Neuron (in vitro differentiated cells): Measurements from ENCODE around the gene PRRX1.

Experiments
- H2AFZ ChIP-seq: one replicate; pipeline ENCODE4 v1.6.1; 2013; ENCODE audit warnings: low read depth, mild to moderate bottlenecking, inconsistent platforms, low read length, moderate library complexity
- H3K27me3 ChIP-seq: one replicate; pipeline ENCODE4 v1.6.1; 2013; ENCODE audit warnings: low read length; ENCODE audit not compliant: insufficient read depth
- H3K36me3 ChIP-seq: one replicate; pipeline ENCODE4 v1.6.1; 2013; ENCODE audit warnings: low read length; ENCODE audit not compliant: insufficient read depth
- H3K4me1 ChIP-seq: one replicate; pipeline ENCODE4 v1.6.1; 2013; ENCODE audit warnings: low read length; ENCODE audit not compliant: insufficient read depth
- H3K4me3 ChIP-seq: 2 replicates; pipeline ENCODE4 v1.5.1; 2013; ENCODE audit warnings: mild to moderate bottlenecking, low read length, moderate library complexity
- H3K9me3 ChIP-seq: one replicate; pipeline ENCODE4 v1.6.1; 2013; ENCODE audit warnings: low read length

PRRX1 gene

GRCh38 chr1:170669107-170669445, 5.1 kb downstream of the PRRX1 start:
- H3K4me3 ChIP-seq, result no peak overlapping the region
- no peak overlapping the region for H2AFZ ChIP-seq
- no peaks in the 10 kb centered on the region for H3K36me3 ChIP-seq
- peaks cover 98% of the 10 kb centered on the region for H3K27me3 ChIP-seq
- peaks cover 2% of the 10 kb centered on the region for H3K9me3 ChIP-seq
- H3K4me1 ChIP-seq, result peaks cover 14% of the 10 kb centered on the region

DNA sequence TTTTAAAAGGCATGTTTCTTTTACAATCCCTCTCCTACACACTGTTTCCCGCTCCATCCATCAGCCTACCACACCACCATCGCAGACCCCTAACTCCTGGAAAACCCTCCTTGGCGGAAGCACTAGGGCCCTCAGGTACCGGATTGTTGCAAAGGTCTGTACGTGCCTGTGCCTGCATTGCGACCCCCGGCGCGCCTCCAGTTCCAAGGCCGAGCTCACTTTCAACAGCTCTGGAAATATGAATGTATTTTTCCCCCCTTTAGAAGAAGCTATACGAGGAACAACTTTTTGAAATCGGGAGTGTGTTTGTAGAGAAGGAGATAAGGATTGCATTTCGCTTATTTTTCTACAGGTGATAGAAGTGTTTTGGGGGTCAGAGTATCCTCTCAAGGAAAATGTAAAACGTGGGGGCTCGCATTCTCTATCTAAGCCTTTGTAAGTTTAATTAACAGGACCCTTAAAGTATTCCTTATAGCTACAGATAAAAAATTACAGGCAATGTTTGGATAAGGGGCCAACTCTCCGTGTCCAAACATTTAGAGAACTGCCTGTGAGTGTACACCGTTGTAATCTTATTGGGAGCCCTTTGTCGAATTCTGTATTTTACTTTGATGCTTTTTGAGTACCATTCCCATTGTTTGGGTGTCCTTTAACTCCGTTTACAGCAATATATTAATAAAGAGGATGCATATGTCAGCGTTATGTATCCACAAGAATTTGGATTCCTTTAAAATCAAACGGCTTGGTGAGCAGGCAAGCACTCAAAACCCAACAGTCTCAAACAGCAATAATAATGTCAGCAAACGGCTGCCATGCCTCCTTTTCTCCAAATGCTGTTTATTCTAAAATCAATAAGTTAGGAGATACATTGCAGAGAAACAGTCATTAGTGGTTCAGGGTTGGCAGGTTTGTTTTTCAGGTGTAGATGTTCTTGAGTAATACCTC, 5.9 kb downstream of the PRRX1 start:
- no peaks in the 10 kb centered on the region for H3K36me3 ChIP-seq
- H2AFZ ChIP-seq, result no peak overlapping the region
- peaks cover 2% of the 10 kb centered on the region for H3K9me3 ChIP-seq
- H3K4me1 ChIP-seq, result peaks cover 7% of the 10 kb centered on the region
- peaks cover 94% of the 10 kb centered on the region for H3K27me3 ChIP-seq
- no peak overlapping the region for H3K4me3 ChIP-seq

- peaks cover 85% of the 10 kb centered on the region for H3K27me3 ChIP-seq
- H3K4me1 ChIP-seq, result peaks cover 7% of the 10 kb centered on the region
- peaks cover 2% of the 10 kb centered on the region for H3K9me3 ChIP-seq
- no peak overlapping the region for H3K4me3 ChIP-seq
- H3K36me3 ChIP-seq, result no peaks in the 10 kb centered on the region
- no peak overlapping the region for H2AFZ ChIP-seq
Measured at GRCh38 chr1:170670802-170671628, 7.1 kb downstream of the PRRX1 start.

DNA sequence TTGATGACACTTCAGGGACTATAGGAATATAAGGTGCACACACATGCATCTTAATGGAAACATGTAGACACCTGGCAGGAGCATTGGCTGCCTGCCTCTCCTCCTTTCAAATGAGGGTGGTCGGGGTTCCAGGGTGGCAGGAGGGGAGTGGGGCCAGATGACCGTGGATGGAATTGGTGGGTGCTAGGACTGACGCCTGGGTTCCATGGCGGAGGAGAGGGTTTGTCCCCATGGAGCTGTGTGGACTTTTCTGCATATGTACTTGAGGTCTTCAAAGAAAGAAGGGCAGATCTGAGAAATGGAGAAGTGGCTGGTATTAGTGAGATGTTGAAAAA, 7.7 kb downstream of the PRRX1 start:
- H3K36me3 ChIP-seq, result no peaks in the 10 kb centered on the region
- H2AFZ ChIP-seq, result no peak overlapping the region
- H3K9me3 ChIP-seq, result peaks cover 2% of the 10 kb centered on the region
- H3K27me3 ChIP-seq, result peaks cover 79% of the 10 kb centered on the region
- H3K4me1 ChIP-seq, result peaks cover 7% of the 10 kb centered on the region
- no peak overlapping the region for H3K4me3 ChIP-seq

- H3K36me3 ChIP-seq, result no peaks in the 10 kb centered on the region
- peaks cover 7% of the 10 kb centered on the region for H3K4me1 ChIP-seq
- H3K27me3 ChIP-seq, result peaks cover 72% of the 10 kb centered on the region
- H3K4me3 ChIP-seq, result no peak overlapping the region
- H3K9me3 ChIP-seq, result no peaks in the 10 kb centered on the region
- no peak overlapping the region for H2AFZ ChIP-seq
Measured at GRCh38 chr1:170672316-170672715, 8.4 kb downstream of the PRRX1 start.

- no peak overlapping the region for H3K4me3 ChIP-seq
- H3K9me3 ChIP-seq, result no peaks in the 10 kb centered on the region
- peaks cover 53% of the 10 kb centered on the region for H3K27me3 ChIP-seq
- H2AFZ ChIP-seq, result no peak overlapping the region
- no peaks in the 10 kb centered on the region for H3K36me3 ChIP-seq
- no peaks in the 10 kb centered on the region for H3K4me1 ChIP-seq
Measured at GRCh38 chr1:170674239-170674638, 10.3 kb downstream of the PRRX1 start.

GRCh38 chr1:170674986-170675385, 11.1 kb downstream of the PRRX1 start:
- Histone ChIP-seq H3K9me3 (no peaks in the 10 kb centered on the region), H3K4me3 (no peak overlapping the region), H3K27me3 (peaks cover 46% of the 10 kb centered on the region), H3K4me1 (no peaks in the 10 kb centered on the region), H2AFZ (no peak overlapping the region), H3K36me3 (no peaks in the 10 kb centered on the region)

GRCh38 chr1:170675865-170676264, 11.9 kb downstream of the PRRX1 start:
- no peak overlapping the region for H3K4me3 ChIP-seq
- H3K36me3 ChIP-seq, result no peaks in the 10 kb centered on the region
- no peaks in the 10 kb centered on the region for H3K4me1 ChIP-seq
- H3K27me3 ChIP-seq, result peaks cover 37% of the 10 kb centered on the region
- no peaks in the 10 kb centered on the region for H3K9me3 ChIP-seq
- no peak overlapping the region for H2AFZ ChIP-seq

DNA sequence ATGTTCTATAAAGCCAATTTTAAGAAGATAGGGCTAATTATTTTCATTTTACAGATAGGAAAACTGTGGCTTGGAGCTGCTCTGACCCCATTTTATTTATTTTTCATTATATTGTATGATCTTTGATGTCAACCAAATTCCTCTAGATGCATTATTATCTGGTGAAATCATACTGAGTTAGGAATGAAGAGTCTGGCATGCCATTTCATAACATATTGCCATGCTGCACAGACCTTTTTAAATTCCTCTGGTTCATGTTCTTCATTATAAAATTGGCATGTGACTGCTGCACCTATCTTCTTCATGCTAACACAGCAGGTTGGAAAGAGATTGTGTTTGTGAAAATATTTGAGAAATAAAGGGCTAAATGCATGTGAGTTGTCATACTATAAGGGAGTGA, 12.7 kb downstream of the PRRX1 start:
- Histone ChIP-seq H3K9me3 (no peaks in the 10 kb centered on the region), H3K4me1 (no peaks in the 10 kb centered on the region), H3K4me3 (no peak overlapping the region), H2AFZ (no peak overlapping the region), H3K36me3 (no peaks in the 10 kb centered on the region), H3K27me3 (peaks cover 29% of the 10 kb centered on the region)

- H3K4me3 ChIP-seq, result no peak overlapping the region
- H3K4me1 ChIP-seq, result no peaks in the 10 kb centered on the region
- H3K36me3 ChIP-seq, result no peaks in the 10 kb centered on the region
- H2AFZ ChIP-seq, result no peak overlapping the region
- H3K27me3 ChIP-seq, result peaks cover 15% of the 10 kb centered on the region
- no peaks in the 10 kb centered on the region for H3K9me3 ChIP-seq
Measured at GRCh38 chr1:170678027-170678600, 14.2 kb downstream of the PRRX1 start.

DNA sequence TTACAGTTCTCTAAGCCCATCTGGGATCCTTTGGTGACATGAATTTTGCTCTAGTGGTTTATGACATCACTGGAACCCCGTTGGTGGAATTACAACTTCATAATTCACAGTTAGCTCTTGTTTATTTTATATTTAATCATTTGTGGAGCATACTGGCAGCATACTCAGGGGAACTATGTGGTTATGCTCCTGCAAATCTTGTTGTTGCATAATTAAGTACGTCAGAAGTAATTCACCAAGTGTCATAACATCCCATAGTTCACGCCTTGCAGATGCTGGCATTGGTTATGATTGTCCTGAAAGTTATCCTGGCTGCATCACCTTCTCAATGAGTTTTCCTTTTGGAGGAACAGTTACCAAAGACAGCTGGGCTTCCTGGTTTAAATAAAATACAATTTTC, 16.5 kb downstream of the PRRX1 start:
- Histone ChIP-seq H3K27me3 (no peaks in the 10 kb centered on the region), H3K9me3 (no peaks in the 10 kb centered on the region), H3K36me3 (no peaks in the 10 kb centered on the region), H2AFZ (no peak overlapping the region), H3K4me1 (peaks cover 4% of the 10 kb centered on the region), H3K4me3 (no peak overlapping the region)

- Histone ChIP-seq H3K4me3 (no peak overlapping the region), H3K36me3 (no peaks in the 10 kb centered on the region), H2AFZ (no peak overlapping the region), H3K9me3 (no peaks in the 10 kb centered on the region), H3K27me3 (no peaks in the 10 kb centered on the region), H3K4me1 (peaks cover 20% of the 10 kb centered on the region)
Measured at GRCh38 chr1:170682169-170682568, 18.2 kb downstream of the PRRX1 start.

DNA sequence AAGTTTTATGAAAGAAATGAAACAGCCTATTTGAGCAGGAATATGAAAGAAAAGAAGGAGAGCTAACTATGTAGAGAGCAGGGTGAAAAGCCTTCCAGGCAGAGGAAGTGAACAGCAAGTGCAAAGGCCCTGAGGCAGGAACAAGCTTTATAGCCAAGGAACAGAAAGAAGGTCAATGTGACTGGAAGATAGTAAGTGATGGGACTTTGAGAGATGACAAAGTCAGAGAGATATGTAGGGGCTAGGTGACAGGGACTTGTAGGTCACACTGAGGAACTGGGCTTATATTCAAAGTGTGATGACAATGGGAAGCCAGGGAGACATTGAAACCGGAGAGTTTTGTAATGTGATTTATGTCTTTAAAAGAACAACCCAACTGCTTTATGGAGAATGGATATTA, 18.9 kb downstream of the PRRX1 start:
- Histone ChIP-seq H2AFZ (no peak overlapping the region), H3K4me3 (no peak overlapping the region), H3K27me3 (no peaks in the 10 kb centered on the region), H3K36me3 (no peaks in the 10 kb centered on the region), H3K4me1 (peaks cover 26% of the 10 kb centered on the region), H3K9me3 (no peaks in the 10 kb centered on the region)
